NCI-H460 (cell line): ENCODE measurements around the gene TFAM. TPM values are rescaled to one million over a fixed set of nuclear protein-coding genes. Genes with fewer than 3 reads are reported as not detected.
"Not testable (repeated sequence)": the region's sequence is repeated elsewhere in the genome, so short reads cannot be mapped to it uniquely, and the experiment has no call there.

ENCODE experiments used
- DNase-seq: peaks from one replicate; pipeline ENCODE4 v3.0.0-alpha.2; 2016; ENCODE audit warnings: low read depth; ENCODE audit errors: extremely low read depth
- total RNA-seq: library from RNA; depleted of rRNA; stranded (reverse); fragments of >200 nt; shearing (Covaris generic); gene quantifications from 2 replicates; pipeline ENCODE4 v1.2.3, GENCODE V29; 2014

TFAM gene
- total RNA-seq, 1 experiment from 2014 or later = 89.6 TPM

- no peak for DNase-seq
These were observed 12.4 kb upstream of the TFAM start for GRCh38 chr10:58372607-58373441.

- DNase-seq = no peak
These were observed 11.8 kb upstream of the TFAM start for GRCh38 chr10:58373442-58373827.

GRCh38 chr10:58382489-58382995, 2.7 kb upstream of the TFAM start:
- DNase-seq = no peak

GRCh38 chr10:58384095-58384494, 1.1 kb upstream of the TFAM start:
- no peak for DNase-seq

GRCh38 chr10:58384544-58384998, 639 bp upstream of the TFAM start:
- no peak for DNase-seq

- peak; percentile 26 for DNase-seq
These were observed 538 bp downstream of the TFAM start for GRCh38 chr10:58385784-58386112.

GRCh38 chr10:58389024-58389423, 3.8 kb downstream of the TFAM start:
- no peak for DNase-seq

GRCh38 chr10:58393317-58393716, 8.1 kb downstream of the TFAM start:
- no peak for DNase-seq

- no peak for DNase-seq
These were observed 9.3 kb downstream of the TFAM start for GRCh38 chr10:58394471-58394870.

GRCh38 chr10:58396057-58396456, 10.8 kb downstream of the TFAM start:
- no peak for DNase-seq

GRCh38 chr10:58397830-58398229, 12.6 kb downstream of the TFAM start:
- no peak for DNase-seq

- DNase-seq = no peak
These were observed 14.2 kb downstream of the TFAM start for GRCh38 chr10:58399410-58399809.

- DNase-seq = no peak
These were observed 15.4 kb downstream of the TFAM start for GRCh38 chr10:58400609-58401008.

GRCh38 chr10:58404001-58404400, 18.8 kb downstream of the TFAM start:
- no peak for DNase-seq

GRCh38 chr10:58409956-58410610, 24.9 kb downstream of the TFAM start:
- DNase-seq = no peak

- DNase-seq = no peak
These were observed 27.3 kb downstream of the TFAM start for GRCh38 chr10:58412502-58412961.

GRCh38 chr10:58414270-58415041, 29.2 kb downstream of the TFAM start:
- no peak for DNase-seq

- DNase-seq = no peak
These were observed 30.5 kb downstream of the TFAM start for GRCh38 chr10:58415757-58416156.

GRCh38 chr10:58417902-58418301, 32.7 kb downstream of the TFAM start:
- not testable (repeated sequence) for DNase-seq

GRCh38 chr10:58424176-58424575, 39.0 kb downstream of the TFAM start:
- no peak for DNase-seq

GRCh38 chr10:58428436-58428835, 43.2 kb downstream of the TFAM start:
- not testable (repeated sequence) for DNase-seq
